ENCODE data around the gene SLC66A2.

The SLC66A2 gene

GRCh38 chr18:79950515-79951341, 725 bp downstream of the SLC66A2 start:
- H3K9me3 Mint-ChIP-seq: no peaks in the 10 kb centered on the region

GRCh38 chr18:79949697-79950487, 1.6 kb downstream of the SLC66A2 start:
- H3K4me3 Mint-ChIP-seq: peak overlapping the region; percentile 88
- peaks cover 17% of the 10 kb centered on the region for H3K4me1 Mint-ChIP-seq (ENCODE audit: low read depth)
- H3K9me3 Mint-ChIP-seq: no peaks in the 10 kb centered on the region
- DNase-seq (ENCODE audit: low spot score): no peak
- H3K36me3 Mint-ChIP-seq (ENCODE audit: low read depth): peaks cover 3% of the 10 kb centered on the region
- H3K27ac Mint-ChIP-seq: peak overlapping the region; percentile 83
- H3K27me3 Mint-ChIP-seq (ENCODE audit: low read depth): no peaks in the 10 kb centered on the region

More at GRCh38 chr18:79950515-79951341, 725 bp downstream of the SLC66A2 start:
- Mint-ChIP-seq H3K36me3 (ENCODE audit: low read depth) (peaks cover 3% of the 10 kb centered on the region), H3K27me3 (ENCODE audit: low read depth) (no peaks in the 10 kb centered on the region), H3K27ac (peak overlapping the region; percentile 83), H3K4me3 (peak overlapping the region; percentile 88), H3K4me1 (ENCODE audit: low read depth) (peaks cover 18% of the 10 kb centered on the region)
- DNase-seq (ENCODE audit: low spot score): no peak

GRCh38 chr18:79948719-79949411, 2.6 kb downstream of the SLC66A2 start:
- no peak overlapping the region for H3K27ac Mint-ChIP-seq
- no peaks in the 10 kb centered on the region for H3K27me3 Mint-ChIP-seq (ENCODE audit: low read depth)
- peaks cover 20% of the 10 kb centered on the region for H3K4me1 Mint-ChIP-seq (ENCODE audit: low read depth)
- DNase-seq (ENCODE audit: low spot score): no peak
- peaks cover 3% of the 10 kb centered on the region for H3K36me3 Mint-ChIP-seq (ENCODE audit: low read depth)
- H3K4me3 Mint-ChIP-seq: peak overlapping the region; percentile 21
- H3K9me3 Mint-ChIP-seq: no peaks in the 10 kb centered on the region

GRCh38 chr18:79947881-79948610, 3.4 kb downstream of the SLC66A2 start:
- H3K4me1 Mint-ChIP-seq (ENCODE audit: low read depth): peaks cover 20% of the 10 kb centered on the region
- H3K4me3 Mint-ChIP-seq: no peak overlapping the region
- H3K27ac Mint-ChIP-seq: no peak overlapping the region
- H3K9me3 Mint-ChIP-seq: no peaks in the 10 kb centered on the region
- DNase-seq (ENCODE audit: low spot score): no peak
- H3K36me3 Mint-ChIP-seq (ENCODE audit: low read depth): peaks cover 3% of the 10 kb centered on the region
- H3K27me3 Mint-ChIP-seq (ENCODE audit: low read depth): no peaks in the 10 kb centered on the region

GRCh38 chr18:79947054-79947755, 4.2 kb downstream of the SLC66A2 start:
- no peaks in the 10 kb centered on the region for H3K9me3 Mint-ChIP-seq
- H3K36me3 Mint-ChIP-seq (ENCODE audit: low read depth): peaks cover 3% of the 10 kb centered on the region
- DNase-seq (ENCODE audit: low spot score): no peak
- peaks cover 20% of the 10 kb centered on the region for H3K4me1 Mint-ChIP-seq (ENCODE audit: low read depth)
- no peak overlapping the region for H3K4me3 Mint-ChIP-seq
- H3K27me3 Mint-ChIP-seq (ENCODE audit: low read depth): no peaks in the 10 kb centered on the region
- no peak overlapping the region for H3K27ac Mint-ChIP-seq

- Mint-ChIP-seq H3K9me3 (no peaks in the 10 kb centered on the region), H3K4me3 (no peak overlapping the region), H3K27ac (no peak overlapping the region), H3K4me1 (ENCODE audit: low read depth) (peaks cover 20% of the 10 kb centered on the region), H3K27me3 (ENCODE audit: low read depth) (no peaks in the 10 kb centered on the region), H3K36me3 (ENCODE audit: low read depth) (peaks cover 6% of the 10 kb centered on the region)
- no peak for DNase-seq (ENCODE audit: low spot score)
These were observed 6.1 kb downstream of the SLC66A2 start for GRCh38 chr18:79945118-79946042.

GRCh38 chr18:79944746-79945117, 6.7 kb downstream of the SLC66A2 start:
- H3K36me3 Mint-ChIP-seq (ENCODE audit: low read depth): peaks cover 5% of the 10 kb centered on the region
- peak overlapping the region; percentile 45 for H3K27ac Mint-ChIP-seq
- no peaks in the 10 kb centered on the region for H3K9me3 Mint-ChIP-seq
- DNase-seq (ENCODE audit: low spot score): no peak
- peak overlapping the region; percentile 34 for H3K4me3 Mint-ChIP-seq
- H3K4me1 Mint-ChIP-seq (ENCODE audit: low read depth): peaks cover 14% of the 10 kb centered on the region
- H3K27me3 Mint-ChIP-seq (ENCODE audit: low read depth): no peaks in the 10 kb centered on the region

- H3K27ac Mint-ChIP-seq: peak overlapping the region; percentile 63
- H3K27me3 Mint-ChIP-seq (ENCODE audit: low read depth): no peaks in the 10 kb centered on the region
- H3K4me1 Mint-ChIP-seq (ENCODE audit: low read depth): peaks cover 11% of the 10 kb centered on the region
- DNase-seq (ENCODE audit: low spot score): no peak
- H3K4me3 Mint-ChIP-seq: peak overlapping the region; percentile 34
- H3K9me3 Mint-ChIP-seq: no peaks in the 10 kb centered on the region
- H3K36me3 Mint-ChIP-seq (ENCODE audit: low read depth): peaks cover 7% of the 10 kb centered on the region
These were observed 7.2 kb downstream of the SLC66A2 start for GRCh38 chr18:79944126-79944731.

GRCh38 chr18:79943608-79944125, 7.8 kb downstream of the SLC66A2 start:
- no peaks in the 10 kb centered on the region for H3K27me3 Mint-ChIP-seq (ENCODE audit: low read depth)
- H3K9me3 Mint-ChIP-seq: no peaks in the 10 kb centered on the region
- no peak for DNase-seq (ENCODE audit: low spot score)
- H3K4me1 Mint-ChIP-seq (ENCODE audit: low read depth): peaks cover 8% of the 10 kb centered on the region
- H3K4me3 Mint-ChIP-seq: no peak overlapping the region
- peaks cover 12% of the 10 kb centered on the region for H3K36me3 Mint-ChIP-seq (ENCODE audit: low read depth)
- no peak overlapping the region for H3K27ac Mint-ChIP-seq

- Mint-ChIP-seq H3K27ac (no peak overlapping the region), H3K9me3 (no peaks in the 10 kb centered on the region), H3K4me1 (ENCODE audit: low read depth) (peaks cover 8% of the 10 kb centered on the region), H3K36me3 (ENCODE audit: low read depth) (peaks cover 16% of the 10 kb centered on the region), H3K27me3 (ENCODE audit: low read depth) (no peaks in the 10 kb centered on the region), H3K4me3 (no peak overlapping the region)
- no peak for DNase-seq (ENCODE audit: low spot score)
These were observed 8.5 kb downstream of the SLC66A2 start for GRCh38 chr18:79942786-79943607.

- Mint-ChIP-seq H3K4me1 (ENCODE audit: low read depth) (peaks cover 8% of the 10 kb centered on the region), H3K27ac (no peak overlapping the region), H3K4me3 (no peak overlapping the region), H3K36me3 (ENCODE audit: low read depth) (peaks cover 24% of the 10 kb centered on the region), H3K27me3 (ENCODE audit: low read depth) (no peaks in the 10 kb centered on the region), H3K9me3 (peaks cover 4% of the 10 kb centered on the region)
- no peak for DNase-seq (ENCODE audit: low spot score)
These were observed 9.2 kb downstream of the SLC66A2 start for GRCh38 chr18:79942211-79942610.

Data from T-helper 2 cell treated with Interferon-gamma antibody and Interleukin-4, amounts not matched to agents 5 μg/mL and 100 μg/mL, for 36 hours (primary cell).